Upper lobe of left lung (tissue), 4 donors: Measurements from ENCODE around the gene EXOC3.

Source experiments
- CTCF ChIP-seq, 6 experiments: fragments of 450-650 bp in 4 of 6; fragments of 200-600 bp in 2 of 6; sonication (generic) in 2 of 6; IDR thresholded peaks; one replicate each; pipeline ENCODE4 v1.5.1; 2016 to 2019; ENCODE audit warnings: antibody characterized with exemption in 6 of 6
- POLR2A ChIP-seq, 4 donors: fragments of 450-650 bp; IDR thresholded peaks; one replicate each; pipeline ENCODE4 v1.5.1; 2016 to 2017; ENCODE audit warnings: antibody characterized with exemption in 4 of 4, mild to moderate bottlenecking in 2 of 4

DNA sequence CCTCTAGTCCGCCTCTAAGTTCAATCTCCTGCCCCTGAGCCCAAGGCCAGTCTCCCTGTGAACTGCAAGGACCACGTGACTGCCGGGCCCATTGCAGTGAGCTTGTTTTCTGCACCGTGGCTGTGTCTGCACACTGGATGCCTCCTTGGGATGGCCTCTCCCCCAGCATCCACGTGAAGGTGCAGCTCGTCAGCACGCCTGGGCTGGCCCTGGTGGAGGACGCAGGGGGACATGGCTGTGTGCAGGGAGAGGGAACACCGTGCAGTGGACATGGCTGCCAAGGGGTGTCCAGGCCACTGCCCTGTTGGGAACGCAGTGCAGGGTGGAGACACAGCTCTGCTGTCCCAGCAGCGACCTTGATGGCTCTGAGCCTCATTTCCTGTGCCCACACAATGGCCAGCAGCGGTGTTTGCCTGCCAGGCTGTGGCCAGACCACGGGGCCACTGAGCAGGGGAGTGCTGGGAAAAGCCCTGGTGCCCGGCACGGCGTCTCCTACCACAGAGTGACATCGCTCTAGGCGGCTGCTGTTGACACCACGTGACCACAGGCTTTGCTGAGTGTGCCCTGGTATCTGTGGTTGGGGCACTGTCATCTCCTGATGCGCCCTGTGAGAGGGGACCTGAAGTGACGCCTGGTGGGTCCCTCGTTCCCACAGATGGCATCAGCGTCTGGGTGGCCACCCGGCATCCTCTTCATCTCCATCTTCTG is 26.9 kb upstream of the EXOC3 start:
- TF ChIP-seq CTCF (IDR thresholded peaks at IDR 0.05), result no peak
- no peak for TF ChIP-seq POLR2A (IDR thresholded peaks at IDR 0.05)
